HepG2 (cell line): ENCODE data around the gene CYP2W1. TPM values are rescaled to one million over a fixed set of nuclear protein-coding genes. Genes with fewer than 3 reads are reported as not detected.
A peak's percentile ranks its signal among the peaks of the same experiment; 100 is the strongest.

Experiments used
- ATF6 ChIP-seq: sonication (generic); formaldehyde crosslinking; conservative IDR thresholded peaks from 2 replicates; pipeline ENCODE4 v1.4.0; 2020; ENCODE audit warnings: missing genetic modification reagents
- ETV6 ChIP-seq: sonication (generic); formaldehyde crosslinking; conservative IDR thresholded peaks from 2 replicates; pipeline ENCODE4 v1.4.0; 2020; ENCODE audit warnings: missing genetic modification reagents
- FOXA1 ChIP-seq, 2 experiments: fragments of 450-650 bp in 1 of 2; sonication (generic) in 1 of 2; formaldehyde crosslinking in 1 of 2; IDR thresholded peaks; 2 replicates each; pipeline versions ENCODE4 v1.4.0 to v1.6.1; 2016 to 2020; ENCODE audit warnings: missing genetic modification reagents in 1 of 2
- HOXA5 ChIP-seq: sonication (generic); formaldehyde crosslinking; IDR thresholded peaks from 2 replicates; pipeline ENCODE4 v1.4.0; 2020; ENCODE audit warnings: missing genetic modification reagents
- LBX2 ChIP-seq: sonication (generic); formaldehyde crosslinking; IDR thresholded peaks from 2 replicates; pipeline ENCODE4 v1.5.0; 2020; ENCODE audit warnings: missing genetic modification reagents, mild to moderate bottlenecking, borderline replicate concordance
- MED1 ChIP-seq: sonication (generic); formaldehyde crosslinking; IDR thresholded peaks from 2 replicates; pipeline ENCODE4 v1.4.0; 2020; ENCODE audit warnings: missing genetic modification reagents
- RFX5 ChIP-seq: IDR thresholded peaks from 2 replicates; pipeline ENCODE4 v1.6.1; 2011; ENCODE audit warnings: low read depth, low read length, improper control_type of control experiment
- STAT6 ChIP-seq: sonication (generic); formaldehyde crosslinking; IDR thresholded peaks from 2 replicates; pipeline ENCODE4 v1.4.0; 2020; ENCODE audit warnings: missing genetic modification reagents, mild to moderate bottlenecking, borderline replicate concordance
- THAP9 ChIP-seq: sonication (generic); formaldehyde crosslinking; IDR thresholded peaks from 2 replicates; pipeline ENCODE4; 2020; ENCODE audit warnings: missing genetic modification reagents, mild to moderate bottlenecking, borderline replicate concordance
- YEATS4 ChIP-seq: sonication (generic); formaldehyde crosslinking; IDR thresholded peaks from 2 replicates; pipeline ENCODE4 v1.4.0; 2020; ENCODE audit warnings: missing genetic modification reagents, borderline replicate concordance
- ZC3H13 ChIP-seq: sonication (generic); formaldehyde crosslinking; IDR thresholded peaks from 2 replicates; pipeline ENCODE4 v1.8.1; 2023; ENCODE audit warnings: mild to moderate bottlenecking, missing genetic modification reagents, moderate library complexity
- ZNF136 ChIP-seq: sonication (generic); formaldehyde crosslinking; IDR thresholded peaks from 2 replicates; pipeline ENCODE4 v1.8.1; 2022; ENCODE audit warnings: low read depth, mild to moderate bottlenecking, moderate library complexity, missing genetic modification reagents
- ZNF543 ChIP-seq: sonication (generic); formaldehyde crosslinking; IDR thresholded peaks from 2 replicates; pipeline ENCODE4 v1.4.0; 2020; ENCODE audit warnings: mild to moderate bottlenecking, missing genetic modification reagents
- ZNF546 ChIP-seq: sonication (generic); formaldehyde crosslinking; conservative IDR thresholded peaks from 2 replicates; pipeline ENCODE4 v1.8.1; 2023; ENCODE audit warnings: mild to moderate bottlenecking, missing genetic modification reagents
- ZSCAN12 ChIP-seq: sonication (generic); formaldehyde crosslinking; IDR thresholded peaks from 2 replicates; pipeline ENCODE4 v1.9.0; 2021; ENCODE audit warnings: mild to moderate bottlenecking, missing genetic modification reagents
- polyA plus RNA-seq, 8 experiments: library from polyadenylated mRNA; depleted of rRNA in 3 of 8; stranded (reverse) in 7 of 8; unstranded in 1 of 8; fragments of >200 nt; fragmentation: Illumina TruSeq in 4 of 8; extraction: Trizol in 4 of 8; gene quantifications; 2 replicates each; pipeline versions ENCODE4 v1.2.1 to v1.2.3, GENCODE V29; 2011 to 2016; ENCODE audit warnings: low read depth in 4 of 8, missing spikeins in 1 of 8, mixed read lengths in 1 of 8; ENCODE audit not compliant: insufficient read depth in 1 of 8
- total RNA-seq, 5 experiments: library from RNA; depleted of rRNA; stranded (reverse); fragments of >200 nt; fragmentation: Illumina TruSeq; extraction: Trizol; gene quantifications; 2 replicates each; pipeline ENCODE4 v1.2.3, GENCODE V29; 2016; ENCODE audit warnings: low read depth in 1 of 5

CYP2W1 gene
- total and polyA plus RNA-seq, 2 of the 13 experiments (the other 11 are each of a cell fraction or from before 2014, with no cell fraction given) = 19.5 to 31.7 TPM

GRCh38 chr7:992709-993607 lies 10.0 kb downstream of the CYP2W1 start (continued):
- TF ChIP-seq ATF6 (no peak), LBX2 (CRISPR knock-in tag) (no peak), ZNF546 (CRISPR knock-in tag) (no peak), ZNF543 (CRISPR knock-in tag) (peak; percentile 71; the same call in 1 of the 2 replicates), THAP9 (CRISPR knock-in tag) (peak; percentile 56; the same call in 1 of the 2 replicates), YEATS4 (CRISPR knock-in tag) (peak; percentile 78; the same call in 1 of the 2 replicates), ZSCAN12 (CRISPR knock-in tag) (no peak), RFX5 (0 out of 2 replicates have a peak, but pooled peaks have one; percentile 44), STAT6 (CRISPR knock-in tag) (peak; percentile 59; the same call in 1 of the 2 replicates), MED1 (CRISPR knock-in tag) (peak; percentile 81), ZNF136 (CRISPR knock-in tag) (peak; percentile 92; the same call in 1 of the 2 replicates), ZC3H13 (CRISPR knock-in tag) (peak; percentile 29; the same call in 1 of the 2 replicates), ETV6 (peak; percentile 61; the same call in 1 of the 2 replicates), HOXA5 (CRISPR knock-in tag) (peak; percentile 73; the same call in 1 of the 2 replicates), FOXA1 (IDR thresholded peaks at IDR 0.05) (no peak), FOXA1 (CRISPR knock-in tag; IDR thresholded peaks at IDR 0.05) (peak; percentile 1; the same call in 1 of the 2 replicates)
